Erythroblast (primary cell): Measurements from ENCODE around the gene GFRA1.

Source experiments
- DNase-seq, 2 experiments: peaks; one replicate each; lab custom pipeline; 2025; lab: John Stamatoyannopoulos, UW
- GATA1 ChIP-seq: IDR thresholded peaks from 2 replicates; pipeline ENCODE4 v1.6.1; 2011; ENCODE audit warnings: low read depth, mild to moderate bottlenecking, control low read depth, low read length, moderate library complexity
- POLR2A ChIP-seq: IDR thresholded peaks from 2 replicates; pipeline ENCODE4 v1.6.1; 2011; ENCODE audit warnings: mild to moderate bottlenecking, low read length

The GFRA1 gene

GRCh38 chr10:116108095-116108494 lies 164.9 kb downstream of the GFRA1 start:
- no peak for TF ChIP-seq POLR2A
- no peak for TF ChIP-seq GATA1

GRCh38 chr10:116106611-116107010 lies 166.4 kb downstream of the GFRA1 start:
- no peak for DNase-seq
- no peak for TF ChIP-seq POLR2A
- no peak for TF ChIP-seq GATA1

More at GRCh38 chr10:116108095-116108494, 164.9 kb downstream of the GFRA1 start:
- no peak for DNase-seq

GRCh38 chr10:116105264-116105663 lies 167.7 kb downstream of the GFRA1 start:
- TF ChIP-seq GATA1 (no peak), POLR2A (no peak)
- DNase-seq: no peak

GRCh38 chr10:116104210-116104932 lies 168.6 kb downstream of the GFRA1 start:
- DNase-seq: no peak
- no peak for TF ChIP-seq GATA1
- no peak for TF ChIP-seq POLR2A

- DNase-seq: no peak
- TF ChIP-seq POLR2A: no peak
- TF ChIP-seq GATA1: no peak
Observed at GRCh38 chr10:116103668-116104067, 169.3 kb downstream of the GFRA1 start.

- TF ChIP-seq POLR2A (no peak), GATA1 (no peak)
- DNase-seq: no peak
Observed at GRCh38 chr10:116101616-116102315, 171.2 kb downstream of the GFRA1 start.

- TF ChIP-seq GATA1 (no peak), POLR2A (no peak)
- no peak for DNase-seq
Observed at GRCh38 chr10:116100984-116101383, 172.0 kb downstream of the GFRA1 start.

GRCh38 chr10:116099023-116099420 lies 174.0 kb downstream of the GFRA1 start:
- TF ChIP-seq GATA1 (no peak), POLR2A (no peak)
- DNase-seq: no peak

- no peak for DNase-seq
- TF ChIP-seq POLR2A (no peak), GATA1 (no peak)
Observed at GRCh38 chr10:116098411-116099022, 174.5 kb downstream of the GFRA1 start.

GRCh38 chr10:116097239-116097784 lies 175.7 kb downstream of the GFRA1 start:
- TF ChIP-seq GATA1 (no peak), POLR2A (no peak)
- DNase-seq: no peak

- TF ChIP-seq POLR2A (no peak), GATA1 (no peak)
- no peak for DNase-seq
Observed at GRCh38 chr10:116096526-116096925, 176.5 kb downstream of the GFRA1 start.

- no peak for DNase-seq
- TF ChIP-seq GATA1 (no peak), POLR2A (no peak)
Observed at GRCh38 chr10:116094356-116094755, 178.7 kb downstream of the GFRA1 start.

GRCh38 chr10:116093031-116093430 lies 180.0 kb downstream of the GFRA1 start:
- no peak for DNase-seq
- TF ChIP-seq GATA1 (no peak), POLR2A (no peak)

GRCh38 chr10:116088985-116089384 lies 184.0 kb downstream of the GFRA1 start:
- no peak for DNase-seq

More at GRCh38 chr10:116088985-116089384, 184.0 kb downstream of the GFRA1 start:
- no peak for TF ChIP-seq POLR2A
- no peak for TF ChIP-seq GATA1
